Caki2 (cell line): ENCODE results near the gene NLRC5. TPM values are rescaled to one million over a fixed set of nuclear protein-coding genes. Genes with fewer than 3 reads are reported as not detected.
A peak's percentile ranks its signal among the peaks of the same experiment; 100 is the strongest.

Source experiments
- DNase-seq: peaks from one replicate; pipeline ENCODE4 v3.0.0-alpha.2; 2015; ENCODE audit warnings: low read depth
- in situ Hi-C: cut with HindIII; loops from 2 replicates; pipeline ENCODE4 v1.10.0; 2016; ENCODE audit warnings: low sequenced_read_pairs, low pct_unique_long_range_greater_than_20kb, mixed read lengths
- total RNA-seq: library from RNA; depleted of rRNA; stranded (reverse); fragments of >200 nt; shearing (Covaris generic); gene quantifications from 2 replicates; pipeline ENCODE4 v1.2.3, GENCODE V29; 2014; ENCODE audit warnings: low replicate concordance; rRNA removed

The NLRC5 gene
- 2.7 and 3.1 TPM in 2 replicates for total RNA-seq

- in situ Hi-C loops: no loop called here
- peak; percentile 67 for DNase-seq
Observed at GRCh38 chr16:56988948-56989945, at the start of gene NLRC5. NLRC5 (plus strand) TSS chr16:56989557; CDS start chr16:57020713, 31,156 bp downstream.

- in situ Hi-C loops: no loop called here
Observed at GRCh38 chr16:56939801-56940200, 49.6 kb upstream of the NLRC5 start.

GRCh38 chr16:56941092-56941491 is 48.3 kb upstream of the NLRC5 start:
- DNase-seq: no peak
- in situ Hi-C loops: no loop called here

More at GRCh38 chr16:56939801-56940200, 49.6 kb upstream of the NLRC5 start:
- DNase-seq: no peak

GRCh38 chr16:56941856-56942331 is 47.5 kb upstream of the NLRC5 start:
- DNase-seq: no peak
- in situ Hi-C loops: no loop called here

- no peak for DNase-seq
- in situ Hi-C loops: no loop called here
Observed at GRCh38 chr16:56943761-56944375, 45.5 kb upstream of the NLRC5 start.

GRCh38 chr16:56944954-56945839 is 44.2 kb upstream of the NLRC5 start:
- peak; percentile 8 for DNase-seq
- in situ Hi-C loops: no loop called here

GRCh38 chr16:56945847-56946527 is 43.4 kb upstream of the NLRC5 start:
- in situ Hi-C loops: no loop called here
- no peak for DNase-seq

GRCh38 chr16:56946767-56947603 is 42.4 kb upstream of the NLRC5 start:
- DNase-seq: no peak
- in situ Hi-C loops: no loop called here

GRCh38 chr16:56947604-56947995 is 41.8 kb upstream of the NLRC5 start:
- no peak for DNase-seq
- in situ Hi-C loops: no loop called here

GRCh38 chr16:56948234-56948633 is 41.1 kb upstream of the NLRC5 start:
- no peak for DNase-seq
- in situ Hi-C loops: no loop called here

- no peak for DNase-seq
- in situ Hi-C loops: no loop called here
Observed at GRCh38 chr16:56950051-56950450, 39.3 kb upstream of the NLRC5 start.

- in situ Hi-C loops: no loop called here
- no peak for DNase-seq
Observed at GRCh38 chr16:56950455-56950854, 38.9 kb upstream of the NLRC5 start.

- peak; percentile 14 for DNase-seq
Observed at GRCh38 chr16:56950881-56951771, 38.2 kb upstream of the NLRC5 start.

GRCh38 chr16:56953006-56953405 is 36.4 kb upstream of the NLRC5 start:
- in situ Hi-C loops: no loop called here
- no peak for DNase-seq

More at GRCh38 chr16:56950881-56951771, 38.2 kb upstream of the NLRC5 start:
- in situ Hi-C loops: no loop called here

- DNase-seq: no peak
- in situ Hi-C loops: no loop called here
Observed at GRCh38 chr16:56956076-56956475, 33.3 kb upstream of the NLRC5 start.

- in situ Hi-C loops: no loop called here
- no peak for DNase-seq
Observed at GRCh38 chr16:56956756-56957155, 32.6 kb upstream of the NLRC5 start.
